Liver (tissue), 3 donors: ENCODE data around the gene HYKK.

Source experiments
- CTCF ChIP-seq: fragments of 150-350 bp; IDR thresholded peaks from 2 replicates; pipeline ENCODE4 v1.5.1; 2017; ENCODE audit warnings: improper control_type of control experiment, low read depth, low read length; ENCODE audit not compliant: missing input control
- EGR1 ChIP-seq, 2 donors: IDR thresholded peaks; 2 replicates each; pipeline ENCODE4 v1.6.1; 2016 to 2018; ENCODE audit warnings: antibody characterized with exemption in 2 of 2, low read depth in 2 of 2
- FOXA1 ChIP-seq: IDR thresholded peaks from 2 replicates; pipeline ENCODE4 v1.6.1; 2016; ENCODE audit warnings: antibody characterized with exemption
- JUND ChIP-seq, 2 donors: IDR thresholded peaks; 2 replicates each; pipeline ENCODE4 v1.6.1; 2016; ENCODE audit warnings: antibody characterized with exemption in 2 of 2
- TAF1 ChIP-seq: conservative IDR thresholded peaks from 2 replicates; pipeline ENCODE4 v1.6.1; 2016; ENCODE audit warnings: antibody characterized with exemption, mild to moderate bottlenecking
- TF ChIP-seq, protein P1 (sequence below): IDR thresholded peaks from 2 replicates; pipeline ENCODE4 v1.6.1; 2016; ENCODE audit warnings: antibody characterized with exemption
- TF ChIP-seq, protein P2 (sequence below): IDR thresholded peaks from 2 replicates; pipeline ENCODE4 v1.6.1; 2016; ENCODE audit warnings: antibody characterized with exemption, mild to moderate bottlenecking
- TF ChIP-seq, protein P3 (sequence below): IDR thresholded peaks from 2 replicates; pipeline ENCODE4 v1.6.1; 2016; ENCODE audit warnings: antibody characterized with exemption
- donor health status: healthy.
- donor health status: healthy.

DNA sequence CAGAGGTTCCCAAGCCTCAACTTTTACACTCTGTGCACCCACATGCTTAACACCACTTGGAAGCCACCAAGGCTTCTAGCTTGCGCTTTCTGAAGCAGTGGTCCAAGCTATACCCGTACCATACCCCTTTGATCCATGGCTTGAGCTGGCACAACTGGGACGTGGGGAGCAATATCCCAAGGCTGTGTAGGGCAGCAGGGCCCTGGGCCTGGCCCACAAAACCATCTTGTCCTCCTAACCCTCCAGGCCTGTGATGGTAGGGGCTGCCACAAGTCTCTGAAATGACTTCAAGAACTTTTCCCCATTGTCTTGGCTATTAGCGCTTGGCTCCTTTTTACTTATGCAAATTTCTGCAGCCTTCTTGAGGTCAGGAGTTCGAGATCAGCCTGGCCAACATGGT is 16.9 kb downstream of the HYKK start:
- no peak for TF ChIP-seq CTCF
- TF ChIP-seq, protein P1, sequence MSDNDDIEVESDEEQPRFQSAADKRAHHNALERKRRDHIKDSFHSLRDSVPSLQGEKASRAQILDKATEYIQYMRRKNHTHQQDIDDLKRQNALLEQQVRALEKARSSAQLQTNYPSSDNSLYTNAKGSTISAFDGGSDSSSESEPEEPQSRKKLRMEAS: no peak
- TF ChIP-seq, protein P2, sequence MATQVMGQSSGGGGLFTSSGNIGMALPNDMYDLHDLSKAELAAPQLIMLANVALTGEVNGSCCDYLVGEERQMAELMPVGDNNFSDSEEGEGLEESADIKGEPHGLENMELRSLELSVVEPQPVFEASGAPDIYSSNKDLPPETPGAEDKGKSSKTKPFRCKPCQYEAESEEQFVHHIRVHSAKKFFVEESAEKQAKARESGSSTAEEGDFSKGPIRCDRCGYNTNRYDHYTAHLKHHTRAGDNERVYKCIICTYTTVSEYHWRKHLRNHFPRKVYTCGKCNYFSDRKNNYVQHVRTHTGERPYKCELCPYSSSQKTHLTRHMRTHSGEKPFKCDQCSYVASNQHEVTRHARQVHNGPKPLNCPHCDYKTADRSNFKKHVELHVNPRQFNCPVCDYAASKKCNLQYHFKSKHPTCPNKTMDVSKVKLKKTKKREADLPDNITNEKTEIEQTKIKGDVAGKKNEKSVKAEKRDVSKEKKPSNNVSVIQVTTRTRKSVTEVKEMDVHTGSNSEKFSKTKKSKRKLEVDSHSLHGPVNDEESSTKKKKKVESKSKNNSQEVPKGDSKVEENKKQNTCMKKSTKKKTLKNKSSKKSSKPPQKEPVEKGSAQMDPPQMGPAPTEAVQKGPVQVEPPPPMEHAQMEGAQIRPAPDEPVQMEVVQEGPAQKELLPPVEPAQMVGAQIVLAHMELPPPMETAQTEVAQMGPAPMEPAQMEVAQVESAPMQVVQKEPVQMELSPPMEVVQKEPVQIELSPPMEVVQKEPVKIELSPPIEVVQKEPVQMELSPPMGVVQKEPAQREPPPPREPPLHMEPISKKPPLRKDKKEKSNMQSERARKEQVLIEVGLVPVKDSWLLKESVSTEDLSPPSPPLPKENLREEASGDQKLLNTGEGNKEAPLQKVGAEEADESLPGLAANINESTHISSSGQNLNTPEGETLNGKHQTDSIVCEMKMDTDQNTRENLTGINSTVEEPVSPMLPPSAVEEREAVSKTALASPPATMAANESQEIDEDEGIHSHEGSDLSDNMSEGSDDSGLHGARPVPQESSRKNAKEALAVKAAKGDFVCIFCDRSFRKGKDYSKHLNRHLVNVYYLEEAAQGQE: no peak
- TF ChIP-seq, protein P3, sequence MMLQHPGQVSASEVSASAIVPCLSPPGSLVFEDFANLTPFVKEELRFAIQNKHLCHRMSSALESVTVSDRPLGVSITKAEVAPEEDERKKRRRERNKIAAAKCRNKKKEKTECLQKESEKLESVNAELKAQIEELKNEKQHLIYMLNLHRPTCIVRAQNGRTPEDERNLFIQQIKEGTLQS: no peak
- TF ChIP-seq JUND (IDR thresholded peaks at IDR 0.05): no peak
- TF ChIP-seq EGR1 (IDR thresholded peaks at IDR 0.05; ENCODE audit: low read depth in 2 of 2): no peak
- no peak for TF ChIP-seq TAF1
- no peak for TF ChIP-seq FOXA1
